ENCODE data around the gene GBA2. TPM values are rescaled to one million over a fixed set of nuclear protein-coding genes. Genes with fewer than 3 reads are reported as not detected.

GBA2 gene
- total and polyA plus RNA-seq, 2 experiments from 2014 or later, result 58.5 to 80.2 TPM

DNA sequence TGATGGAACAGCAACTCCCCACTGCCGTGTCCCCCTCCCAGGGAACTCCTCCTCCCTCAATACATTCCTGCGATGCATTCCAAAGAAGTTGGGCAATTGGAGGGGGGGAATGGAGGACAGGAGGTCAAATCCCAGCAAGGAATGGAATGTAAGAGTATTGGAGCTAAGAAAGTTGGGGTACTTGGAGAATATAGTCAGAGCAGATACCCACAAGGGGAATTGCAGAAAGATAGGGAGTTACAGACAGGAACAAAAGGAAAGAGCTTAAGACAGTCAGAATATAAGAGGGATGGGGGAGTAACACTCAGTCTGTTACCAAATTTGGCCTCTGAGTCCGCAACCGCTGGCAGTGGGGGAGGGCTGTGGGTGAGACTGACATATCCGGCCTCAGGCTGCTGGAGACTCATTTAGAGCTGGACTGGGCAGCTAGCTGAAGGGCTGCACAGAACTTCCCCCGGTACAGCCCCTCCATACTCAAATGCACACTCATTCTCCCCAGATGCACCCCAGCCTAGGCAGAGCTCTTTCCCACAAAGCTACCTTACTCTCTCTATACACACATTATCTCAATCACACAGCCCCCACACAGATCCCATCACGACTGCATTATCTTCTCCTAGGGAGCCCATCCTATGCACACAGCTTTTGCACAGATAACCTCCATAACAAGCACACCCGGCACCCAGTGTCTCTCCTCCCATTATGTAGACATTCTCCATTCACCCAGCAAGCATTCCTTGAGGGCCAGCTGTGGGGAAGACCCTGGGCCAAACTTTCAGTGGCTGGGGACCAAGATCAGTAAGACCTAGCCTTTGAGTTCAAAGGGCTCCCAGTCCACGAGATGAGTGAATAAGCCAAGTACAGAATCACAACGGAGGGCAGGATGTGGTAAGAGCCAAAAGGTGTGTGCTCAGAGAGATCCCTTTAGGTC lies 20.7 kb downstream of the GBA2 start:
- H3K4me3 ChIP-seq, result no peak overlapping the region
- H3K27me3 ChIP-seq, result no peaks in the 10 kb centered on the region
- peak overlapping the region; percentile 89 for H3K4me2 ChIP-seq
- H3K9me2 ChIP-seq (replicated peaks; ENCODE audit: insufficient read depth), result no peaks in the 10 kb centered on the region
- H3K4me1 ChIP-seq (ENCODE audit: insufficient read depth), result peaks cover 43% of the 10 kb centered on the region
- H3K79me2 ChIP-seq, result peaks cover 64% of the 10 kb centered on the region
- WGBS (ENCODE audit: low lambda C conversion rate, missing lambda C conversion rate), result 7% methylated on average over 10 of the region's 10 CpGs
- peak; percentile 66 for DNase-seq (ENCODE audit: low spot score)
- TF ChIP-seq, protein P1, sequence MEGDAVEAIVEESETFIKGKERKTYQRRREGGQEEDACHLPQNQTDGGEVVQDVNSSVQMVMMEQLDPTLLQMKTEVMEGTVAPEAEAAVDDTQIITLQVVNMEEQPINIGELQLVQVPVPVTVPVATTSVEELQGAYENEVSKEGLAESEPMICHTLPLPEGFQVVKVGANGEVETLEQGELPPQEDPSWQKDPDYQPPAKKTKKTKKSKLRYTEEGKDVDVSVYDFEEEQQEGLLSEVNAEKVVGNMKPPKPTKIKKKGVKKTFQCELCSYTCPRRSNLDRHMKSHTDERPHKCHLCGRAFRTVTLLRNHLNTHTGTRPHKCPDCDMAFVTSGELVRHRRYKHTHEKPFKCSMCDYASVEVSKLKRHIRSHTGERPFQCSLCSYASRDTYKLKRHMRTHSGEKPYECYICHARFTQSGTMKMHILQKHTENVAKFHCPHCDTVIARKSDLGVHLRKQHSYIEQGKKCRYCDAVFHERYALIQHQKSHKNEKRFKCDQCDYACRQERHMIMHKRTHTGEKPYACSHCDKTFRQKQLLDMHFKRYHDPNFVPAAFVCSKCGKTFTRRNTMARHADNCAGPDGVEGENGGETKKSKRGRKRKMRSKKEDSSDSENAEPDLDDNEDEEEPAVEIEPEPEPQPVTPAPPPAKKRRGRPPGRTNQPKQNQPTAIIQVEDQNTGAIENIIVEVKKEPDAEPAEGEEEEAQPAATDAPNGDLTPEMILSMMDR (IDR thresholded peaks at IDR 0.05; ENCODE audit: poor library complexity), result no peak
- no peak for TF ChIP-seq EZH2phosphoT487 (IDR thresholded peaks at IDR 0.05; ENCODE audit: low read depth, severe bottlenecking, unreplicated experiment)
- no peak for TF ChIP-seq EZH2 (IDR thresholded peaks at IDR 0.05; ENCODE audit: borderline replicate concordance)
- no peaks in the 10 kb centered on the region for H3K9me3 ChIP-seq (ENCODE audit: low read depth)
- H2AFZ ChIP-seq, result no peak overlapping the region
- peak overlapping the region; percentile 92 for H3K27ac ChIP-seq
- H3K36me3 ChIP-seq (replicated peaks; ENCODE audit: insufficient read depth, low read depth), result no peaks in the 10 kb centered on the region
- H4K20me1 ChIP-seq (ENCODE audit: insufficient read depth, poor library complexity, severe bottlenecking), result peaks cover 27% of the 10 kb centered on the region

DNA sequence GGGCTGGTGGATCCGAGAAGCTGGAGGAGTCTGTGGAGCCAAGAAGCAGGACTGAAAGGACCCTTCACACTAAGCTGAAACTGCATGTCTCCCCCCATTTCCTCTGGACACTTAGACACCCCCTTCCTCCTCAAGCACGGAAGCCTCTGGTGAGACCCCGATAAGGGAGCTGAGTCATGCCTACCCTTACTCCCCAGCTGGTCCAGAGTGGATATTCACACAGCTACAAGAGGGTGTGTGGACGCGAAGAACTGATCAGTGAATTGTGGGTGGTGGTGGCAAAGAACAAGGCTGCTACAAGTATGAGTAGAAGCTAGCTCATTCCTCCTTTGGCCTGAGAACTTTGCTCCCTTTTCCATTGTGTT lies 21.4 kb downstream of the GBA2 start:
- Histone ChIP-seq H3K79me2 (peaks cover 64% of the 10 kb centered on the region), H3K4me2 (peak overlapping the region; percentile 89), H3K9me3 (ENCODE audit: low read depth) (no peaks in the 10 kb centered on the region), H3K9me2 (replicated peaks; ENCODE audit: insufficient read depth) (no peaks in the 10 kb centered on the region), H2AFZ (no peak overlapping the region), H3K36me3 (replicated peaks; ENCODE audit: insufficient read depth, low read depth) (no peaks in the 10 kb centered on the region), H3K4me3 (no peak overlapping the region), H3K4me1 (ENCODE audit: insufficient read depth) (peaks cover 42% of the 10 kb centered on the region), H3K27ac (peak overlapping the region; percentile 92), H3K27me3 (no peaks in the 10 kb centered on the region), H4K20me1 (ENCODE audit: insufficient read depth, poor library complexity, severe bottlenecking) (peaks cover 27% of the 10 kb centered on the region)
- TF ChIP-seq, protein P1 (IDR thresholded peaks at IDR 0.05; ENCODE audit: poor library complexity), result no peak
- TF ChIP-seq EZH2phosphoT487 (IDR thresholded peaks at IDR 0.05; ENCODE audit: low read depth, severe bottlenecking, unreplicated experiment) (no peak), EZH2 (IDR thresholded peaks at IDR 0.05; ENCODE audit: borderline replicate concordance) (no peak)
- WGBS (ENCODE audit: low lambda C conversion rate, missing lambda C conversion rate), result 57% methylated on average over 5 of the region's 5 CpGs
- DNase-seq (ENCODE audit: low spot score), result no peak

DNA sequence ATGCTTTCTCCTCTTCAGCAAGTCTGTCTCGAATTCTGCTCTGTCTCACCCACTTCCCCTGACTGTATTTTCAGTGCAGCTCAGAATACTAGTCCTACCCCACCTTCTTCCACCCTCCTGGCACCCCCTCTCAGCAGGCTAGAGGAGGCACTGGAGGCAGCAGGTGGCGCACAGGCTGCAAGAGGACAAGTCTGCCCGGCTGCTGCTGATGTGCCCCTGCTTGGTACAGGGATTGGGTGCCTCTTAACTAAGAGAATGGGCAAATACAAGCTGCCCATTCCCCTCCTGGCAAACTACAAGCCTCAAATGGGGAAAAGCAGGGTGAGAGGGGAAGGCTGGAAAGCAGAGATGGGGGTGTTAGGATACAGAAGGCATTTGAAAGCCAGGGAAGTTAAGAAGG lies 22.1 kb downstream of the GBA2 start:
- peaks cover 42% of the 10 kb centered on the region for H3K4me1 ChIP-seq (ENCODE audit: insufficient read depth)
- no peak for TF ChIP-seq EZH2 (IDR thresholded peaks at IDR 0.05; ENCODE audit: borderline replicate concordance)
- TF ChIP-seq EZH2phosphoT487 (IDR thresholded peaks at IDR 0.05; ENCODE audit: low read depth, severe bottlenecking, unreplicated experiment), result no peak
- TF ChIP-seq, protein P1 (IDR thresholded peaks at IDR 0.05; ENCODE audit: poor library complexity), result no peak
- H3K79me2 ChIP-seq, result peaks cover 68% of the 10 kb centered on the region
- peak overlapping the region; percentile 89 for H3K4me2 ChIP-seq
- WGBS (ENCODE audit: low lambda C conversion rate, missing lambda C conversion rate), result 63% methylated on average over 3 of the region's 3 CpGs
- H4K20me1 ChIP-seq (ENCODE audit: insufficient read depth, poor library complexity, severe bottlenecking), result peaks cover 27% of the 10 kb centered on the region
- H3K4me3 ChIP-seq, result no peak overlapping the region
- peaks cover 2% of the 10 kb centered on the region for H3K36me3 ChIP-seq (replicated peaks; ENCODE audit: insufficient read depth, low read depth)
- no peaks in the 10 kb centered on the region for H3K27me3 ChIP-seq
- H3K27ac ChIP-seq, result peak overlapping the region; percentile 92
- H3K9me2 ChIP-seq (replicated peaks; ENCODE audit: insufficient read depth), result no peaks in the 10 kb centered on the region
- H2AFZ ChIP-seq, result no peak overlapping the region
- no peak for DNase-seq (ENCODE audit: low spot score)
- no peaks in the 10 kb centered on the region for H3K9me3 ChIP-seq (ENCODE audit: low read depth)
